ENCODE measurements around the gene RXFP4.
A peak's percentile ranks its signal among the peaks of the same experiment; 100 is the strongest.

The RXFP4 gene

GRCh38 chr1:155931332-155932038 is 10.0 kb upstream of the RXFP4 start:
- DNase-seq: no peak

- no peak for DNase-seq
Measured at GRCh38 chr1:155932081-155932480, 9.4 kb upstream of the RXFP4 start.

GRCh38 chr1:155932487-155932886 is 9.0 kb upstream of the RXFP4 start:
- no peak for DNase-seq

GRCh38 chr1:155933591-155934096 is 7.8 kb upstream of the RXFP4 start:
- no peak for DNase-seq

GRCh38 chr1:155934097-155934935 is 7.1 kb upstream of the RXFP4 start, which contains the start of gene KHDC4:
TSS of gene KHDC4 (minus strand) at chr1:155934413. CDS start at chr1:155934373, 40 bp downstream.
- peak; percentile 98 for DNase-seq

- no peak for DNase-seq
Measured at GRCh38 chr1:155934936-155935590, 6.4 kb upstream of the RXFP4 start.

- DNase-seq: peak; percentile 54
Measured at GRCh38 chr1:155938220-155938627, 3.2 kb upstream of the RXFP4 start.

- DNase-seq: peak; percentile 67
Measured at GRCh38 chr1:155940482-155940992, 901 bp upstream of the RXFP4 start.

GRCh38 chr1:155941845-155942531 is 550 bp downstream of the RXFP4 start:
- DNase-seq: no peak

GRCh38 chr1:155942578-155943141 is 1.2 kb downstream of the RXFP4 start:
- no peak for DNase-seq

GRCh38 chr1:155944444-155944799 is 3.0 kb downstream of the RXFP4 start:
- DNase-seq: no peak

GRCh38 chr1:155946633-155947219 is 5.3 kb downstream of the RXFP4 start:
- DNase-seq: no peak

- DNase-seq: no peak
Measured at GRCh38 chr1:155947292-155947691, 5.9 kb downstream of the RXFP4 start.

- DNase-seq: no peak
Measured at GRCh38 chr1:155947741-155948140, 6.3 kb downstream of the RXFP4 start.

- DNase-seq: no peak
Measured at GRCh38 chr1:155950829-155951228, 9.4 kb downstream of the RXFP4 start.

GRCh38 chr1:155951753-155952504 is 10.5 kb downstream of the RXFP4 start:
- DNase-seq: no peak

GRCh38 chr1:155952505-155952890 is 11.1 kb downstream of the RXFP4 start:
- no peak for DNase-seq

GRCh38 chr1:155954645-155955044 is 13.2 kb downstream of the RXFP4 start:
- DNase-seq: no peak

- no peak for DNase-seq
Measured at GRCh38 chr1:155957411-155957915, 16.0 kb downstream of the RXFP4 start.

- no peak for DNase-seq
Measured at GRCh38 chr1:155960081-155960745, 18.8 kb downstream of the RXFP4 start.

Data from NCI-H226 (cell line).